GM12878 (cell line): ENCODE results near the gene C16orf74. TPM values are rescaled to one million over a fixed set of nuclear protein-coding genes. Genes with fewer than 3 reads are reported as not detected.

Source experiments
- ATAC-seq: fragments of 200-7000 bp; cut with Tn5 transposase; 3 replicates; pipeline ENCODE4 v1.9.1; 2020; ENCODE audit warnings: mild to moderate bottlenecking, moderate library complexity
- BruUV-seq: library from RNA; stranded (reverse); fragments of 400-500 nt; replicated peaks from 2 replicates; lab custom pipeline; 2021; lab: Mats Ljungman, UMichigan
- CTCF ChIA-PET: fragments of 300-600 bp; sonication (Branson Sonifier 250); formaldehyde crosslinking; extraction: SDS; loops from one replicate; lab custom pipeline; 2021; ENCODE audit warnings: inconsistent platforms; lab: Yijun Ruan, JAX
- POLR2A ChIA-PET: fragments of 350-600 bp; formaldehyde crosslinking; extraction: SDS; loops from one replicate; lab custom pipeline; 2021; ENCODE audit warnings: inconsistent platforms; lab: Charles Lee
- RAD21 ChIA-PET: fragments of 300-600 bp; sonication (Branson Sonifier 250); formaldehyde crosslinking; loops from one replicate; lab custom pipeline; 2023; ENCODE audit warnings: antibody characterized with exemption; ENCODE audit not compliant: unreplicated experiment; lab: Charles Lee
- SMC1A ChIA-PET: fragments of 300-600 bp; sonication (Branson Sonifier 250); formaldehyde crosslinking; loops from one replicate; lab custom pipeline; 2023; ENCODE audit not compliant: unreplicated experiment, uncharacterized antibody; lab: Charles Lee
- DNase-seq: peaks from one replicate; pipeline ENCODE4 v3.0.0-alpha.2; 2011; ENCODE audit warnings: low read depth, low spot score
- FAIRE-seq: peaks from 3 replicates; lab custom pipeline; 2011; peaks lifted over from hg19 to GRCh38; lab: Jason Lieb, UNC
- H2AFZ ChIP-seq: 2 replicates; pipeline ENCODE4 v1.6.0; 2011; ENCODE audit warnings: low read depth, low read length, control low read depth; ENCODE audit not compliant: control insufficient read depth
- H3K27ac ChIP-seq: 2 replicates; pipeline ENCODE4 v1.5.1; 2011; ENCODE audit warnings: control low read depth; ENCODE audit not compliant: control insufficient read depth, insufficient read depth
- H3K27me3 ChIP-seq, 2 experiments: replicated peaks in 1 of 2; 2 replicates each; pipeline versions ENCODE4 v1.6.0 to v1.6.1; 2011; ENCODE audit warnings: low read length in 1 of 2; ENCODE audit not compliant: control insufficient read depth in 2 of 2, insufficient read depth in 2 of 2
- H3K36me3 ChIP-seq, 2 experiments: 2 replicates each; pipeline ENCODE4 v1.5.1; 2011; ENCODE audit warnings: low read length in 1 of 2; ENCODE audit not compliant: control insufficient read depth in 2 of 2, insufficient read depth in 2 of 2
- H3K4me1 ChIP-seq: 2 replicates; pipeline ENCODE4 v1.6.1; 2011; ENCODE audit warnings: mild to moderate bottlenecking, low read length, moderate library complexity, mixed read lengths; ENCODE audit not compliant: control insufficient read depth, insufficient read depth
- H3K4me2 ChIP-seq: 2 replicates; pipeline ENCODE4 v1.6.0; 2011; ENCODE audit warnings: control low read depth; ENCODE audit not compliant: control insufficient read depth, insufficient read depth
- H3K4me3 ChIP-seq: fragments of 200-600 bp; sonication (generic); 2 replicates; pipeline ENCODE4 v1.5.1; 2016
- H3K79me2 ChIP-seq: 2 replicates; pipeline ENCODE4 v1.6.0; 2011; ENCODE audit warnings: low read length; ENCODE audit not compliant: control insufficient read depth, insufficient read depth
- H3K9ac ChIP-seq: 2 replicates; pipeline ENCODE4 v1.8.0; 2011; ENCODE audit warnings: low read length, control low read depth, mixed read lengths; ENCODE audit not compliant: control insufficient read depth, insufficient read depth
- H3K9me3 ChIP-seq: replicated peaks from 3 replicates; pipeline ENCODE4 v1.5.1; 2011; ENCODE audit warnings: mild to moderate bottlenecking, low read length; ENCODE audit not compliant: control insufficient read depth, insufficient read depth
- H4K20me1 ChIP-seq: 2 replicates; pipeline ENCODE4 v1.6.0; 2011; ENCODE audit not compliant: control insufficient read depth, insufficient read depth
- CBX3 ChIP-seq: fragments of 200-600 bp; sonication (generic); IDR thresholded peaks from 2 replicates; pipeline ENCODE4 v1.6.1; 2016; ENCODE audit warnings: low read depth, borderline replicate concordance
- CREB1 ChIP-seq: IDR thresholded peaks from 2 replicates; pipeline ENCODE4 v1.6.1; 2012; ENCODE audit warnings: low read depth, mild to moderate bottlenecking, inconsistent platforms
- HDGF ChIP-seq: fragments of 450-650 bp; IDR thresholded peaks from 2 replicates; pipeline ENCODE4 v1.6.1; 2016; ENCODE audit warnings: antibody characterized with exemption
- IKZF1 ChIP-seq: fragments of 450-650 bp; conservative IDR thresholded peaks from 2 replicates; pipeline ENCODE4 v1.6.1; 2017; ENCODE audit warnings: antibody characterized with exemption, mild to moderate bottlenecking
- KLF5 ChIP-seq: fragments of 450-650 bp; IDR thresholded peaks from 2 replicates; pipeline ENCODE4 v1.6.1; 2014; ENCODE audit warnings: mild to moderate bottlenecking; ENCODE audit not compliant: partially characterized antibody
- MTA2 ChIP-seq: fragments of 450-650 bp; IDR thresholded peaks from 2 replicates; pipeline ENCODE4 v1.6.1; 2016; ENCODE audit warnings: low read depth, mild to moderate bottlenecking, moderate library complexity
- MXI1 ChIP-seq: fragments of 150-350 bp; IDR thresholded peaks from 2 replicates; pipeline ENCODE4 v1.6.1; 2011; ENCODE audit warnings: low read depth, mild to moderate bottlenecking, inconsistent platforms, low read length, improper control_type of control experiment
- POLR2AphosphoS5 ChIP-seq: IDR thresholded peaks from 2 replicates; pipeline ENCODE4 v1.6.1; 2011; ENCODE audit warnings: mild to moderate bottlenecking, low read length, inconsistent platforms
- RB1 ChIP-seq: fragments of 450-650 bp; formaldehyde crosslinking; IDR thresholded peaks from 2 replicates; pipeline ENCODE4 v1.6.1; 2017; ENCODE audit warnings: mild to moderate bottlenecking, borderline replicate concordance
- RBBP5 ChIP-seq: fragments of 200-600 bp; sonication (generic); conservative IDR thresholded peaks from 2 replicates; pipeline ENCODE4 v1.6.1; 2016
- SMAD1 ChIP-seq: fragments of 450-650 bp; IDR thresholded peaks from 2 replicates; pipeline ENCODE4 v1.6.1; 2018; ENCODE audit warnings: mild to moderate bottlenecking, low read depth; ENCODE audit not compliant: partially characterized antibody
- SREBF2 ChIP-seq: IDR thresholded peaks from 2 replicates; pipeline ENCODE4 v1.6.1; 2012; ENCODE audit warnings: mild to moderate bottlenecking, low read length
- STAT1 ChIP-seq: fragments of 450-650 bp; conservative IDR thresholded peaks from 2 replicates; pipeline ENCODE4 v1.6.1; 2014; ENCODE audit warnings: antibody characterized with exemption, mild to moderate bottlenecking
- TCF7 ChIP-seq: IDR thresholded peaks from 2 replicates; pipeline ENCODE4 v1.6.1; 2014; ENCODE audit warnings: antibody characterized with exemption, borderline replicate concordance
- ZNF622 ChIP-seq: fragments of 450-650 bp; IDR thresholded peaks from 2 replicates; pipeline ENCODE4 v1.6.1; 2017; ENCODE audit warnings: mild to moderate bottlenecking, inconsistent platforms
- WGBS: methylation state at CpG from one replicate; pipeline ENCODE4 v1.1.6; 2016; ENCODE audit warnings: low lambda C conversion rate; ENCODE audit not compliant: insufficient replicate concordance, insufficient coverage; ENCODE audit errors: missing lambda C conversion rate; 5-methylcytosine and 5-hydroxymethylcytosine counted together
- in situ Hi-C: fragments of 300-500 bp; cut with MboI; formaldehyde crosslinking; loops from 9 replicates; pipeline ENCODE4 v1.14.3; 2018; ENCODE audit warnings: mixed read lengths
- intact Hi-C: fragments of 100-400 bp; cut with micrococcal nuclease; formaldehyde crosslinking; loops from one replicate; pipeline ENCODE4 v1.14.2; 2022; ENCODE audit not compliant: unreplicated experiment
- polyA plus RNA-seq, 11 experiments: library from polyadenylated mRNA; depleted of rRNA in 4 of 11; unstranded in 6 of 11; stranded (reverse) in 5 of 11; fragments of >200 nt; fragmentation: Nextera tagmentation in 4 of 11; fragmentation: Illumina TruSeq in 1 of 11; extraction: Ambion mirVana in 4 of 11; extraction: Trizol in 1 of 11; gene quantifications; 1 replicate in 1 of 11; 2 replicates in 10 of 11; pipeline versions ENCODE4 v1.2.1 to v1.2.3, GENCODE V29; 2011 to 2016; ENCODE audit warnings: inconsistent platforms in 2 of 11, missing spikeins in 2 of 11, low read depth in 1 of 11
- total RNA-seq, 4 experiments: library from RNA; depleted of rRNA in 3 of 4; stranded (reverse); fragments of >200 nt in 3 of 4; fragmentation: Illumina TruSeq in 1 of 4; extraction: Trizol in 1 of 4; gene quantifications; 2 replicates each; pipeline versions ENCODE4 v1.2.1 to v1.2.3, GENCODE V29; 2013 to 2021

The C16orf74 gene
- total and polyA plus RNA-seq, 10 of the 15 experiments (the other 5 are each of a cell fraction or from before 2014, with no cell fraction given): 0.23 to 20.1 (median 6.8) TPM

GRCh38 chr16:85753559-85753958 is 2.7 kb upstream of the C16orf74 start:
- ChIA-PET RAD21 (interaction anchor here (1.0 kb wide), 1 partner anchor 137 kb away, joined by 5 read pairs; no protein-coding TSS in a partner anchor), CTCF (interaction anchor here (0.9 to 2.0 kb wide), 3 partner anchors 34 to 137 kb away, joined by 3 to 6 read pairs (median 4); no protein-coding TSS in a partner anchor), POLR2A (no interaction called here), SMC1A (interaction anchor here (1.4 kb wide), 1 partner anchor 18 kb away, joined by 3 read pairs; no protein-coding TSS in a partner anchor)
- no peak for ATAC-seq
- no peaks in the 10 kb centered on the region for H3K36me3 ChIP-seq
- no TSS peak for BruUV-seq
- in situ Hi-C loops: no loop called here
- H2AFZ ChIP-seq: no peak overlapping the region
- intact Hi-C loops: no loop called here
- no peak for DNase-seq
- no peaks in the 10 kb centered on the region; a peak in 1 of 4 replicates for H3K27me3 ChIP-seq
- no peak overlapping the region for H3K4me3 ChIP-seq
- no peak overlapping the region for H3K4me2 ChIP-seq
- H3K9me3 ChIP-seq: no peaks in the 10 kb centered on the region
- H3K27ac ChIP-seq: no peak overlapping the region
- no peaks in the 10 kb centered on the region for H3K79me2 ChIP-seq
- H3K9ac ChIP-seq: no peak overlapping the region
- FAIRE-seq: no peak
- H4K20me1 ChIP-seq: peaks cover 3% of the 10 kb centered on the region; the same call in 1 of the 2 replicates
- WGBS: 79% methylated on average over 6 of the region's 6 CpGs
- H3K4me1 ChIP-seq: peaks cover 72% of the 10 kb centered on the region
- TF ChIP-seq MXI1 (no peak), CREB1 (no peak), ZNF622 (no peak), TCF7 (no peak), STAT1 (no peak), RBBP5 (no peak), RB1 (no peak), MTA2 (no peak), CBX3 (no peak), POLR2AphosphoS5 (no peak), SREBF2 (no peak), KLF5 (no peak), HDGF (no peak), SMAD1 (no peak), IKZF1 (no peak)
